GM18505 (cell line): ENCODE measurements around the gene EME2.
"Not testable (repeated sequence)": the region's sequence is repeated elsewhere in the genome, so short reads cannot be mapped to it uniquely, and the experiment has no call there.

ENCODE experiments used
- ATAC-seq: cut with Tn5 transposase; IDR thresholded peaks from one replicate; pipeline ENCODE4 v1.9.1; 2021; ENCODE audit not compliant: unreplicated experiment
- POLR2A ChIP-seq: IDR thresholded peaks from 4 replicates; pipeline ENCODE4 v1.6.1; 2011; ENCODE audit warnings: borderline replicate concordance; ENCODE audit not compliant: insufficient read depth, insufficient read length; ENCODE audit errors: extremely low read depth

EME2 gene, protein sequence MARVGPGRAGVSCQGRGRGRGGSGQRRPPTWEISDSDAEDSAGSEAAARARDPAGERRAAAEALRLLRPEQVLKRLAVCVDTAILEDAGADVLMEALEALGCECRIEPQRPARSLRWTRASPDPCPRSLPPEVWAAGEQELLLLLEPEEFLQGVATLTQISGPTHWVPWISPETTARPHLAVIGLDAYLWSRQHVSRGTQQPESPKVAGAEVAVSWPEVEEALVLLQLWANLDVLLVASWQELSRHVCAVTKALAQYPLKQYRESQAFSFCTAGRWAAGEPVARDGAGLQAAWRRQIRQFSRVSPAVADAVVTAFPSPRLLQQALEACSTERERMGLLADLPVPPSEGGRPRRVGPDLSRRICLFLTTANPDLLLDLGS

GRCh38 chr16:1772362-1772907, at the start of gene EME2:
Gene EME2 (plus strand): TSS chr16:1772810. CDS start chr16:1773228, 418 bp downstream.
- TF ChIP-seq POLR2A, result no peak
- ATAC-seq, result peak; percentile 5

DNA sequence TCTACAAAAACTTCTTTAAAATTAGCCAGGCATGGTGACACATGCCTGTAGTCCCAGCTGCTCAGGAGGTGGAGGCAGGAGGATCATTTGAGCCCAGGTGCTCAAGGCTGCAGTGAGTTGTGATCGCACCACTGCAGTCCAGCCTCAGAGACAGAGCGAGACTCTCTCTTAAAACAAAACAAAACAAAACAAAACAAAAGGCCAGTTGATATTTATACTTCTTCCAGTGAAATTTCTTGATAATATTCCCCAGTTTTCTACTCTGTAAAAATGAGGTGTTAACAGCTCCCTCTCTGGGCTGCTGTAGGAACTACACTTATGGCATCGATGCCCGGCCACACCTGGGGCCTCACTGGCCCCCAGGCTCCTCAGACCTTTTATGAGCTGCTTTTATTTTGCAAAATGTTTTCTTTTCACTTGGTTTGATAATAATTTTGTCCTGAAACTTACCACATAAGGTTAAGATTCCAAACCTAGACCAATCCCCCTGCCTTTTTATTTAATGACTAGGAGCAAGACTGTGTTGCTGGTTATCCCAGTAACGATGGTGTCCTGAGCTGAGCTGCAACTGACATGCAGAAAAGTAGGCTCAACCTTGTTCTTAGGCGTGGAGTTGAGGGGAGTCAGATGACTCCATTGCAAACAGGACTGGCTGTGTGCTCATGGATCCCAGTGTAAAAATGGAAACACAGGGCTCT, 49.0 kb upstream of the EME2 start:
- TF ChIP-seq POLR2A, result no peak
- ATAC-seq, result no peak

- no peak for TF ChIP-seq POLR2A
- no peak for ATAC-seq
These were observed 48.1 kb upstream of the EME2 start for GRCh38 chr16:1724491-1724890.

GRCh38 chr16:1726661-1727502, 45.7 kb upstream of the EME2 start:
- ATAC-seq, result no peak
- no peak for TF ChIP-seq POLR2A

DNA sequence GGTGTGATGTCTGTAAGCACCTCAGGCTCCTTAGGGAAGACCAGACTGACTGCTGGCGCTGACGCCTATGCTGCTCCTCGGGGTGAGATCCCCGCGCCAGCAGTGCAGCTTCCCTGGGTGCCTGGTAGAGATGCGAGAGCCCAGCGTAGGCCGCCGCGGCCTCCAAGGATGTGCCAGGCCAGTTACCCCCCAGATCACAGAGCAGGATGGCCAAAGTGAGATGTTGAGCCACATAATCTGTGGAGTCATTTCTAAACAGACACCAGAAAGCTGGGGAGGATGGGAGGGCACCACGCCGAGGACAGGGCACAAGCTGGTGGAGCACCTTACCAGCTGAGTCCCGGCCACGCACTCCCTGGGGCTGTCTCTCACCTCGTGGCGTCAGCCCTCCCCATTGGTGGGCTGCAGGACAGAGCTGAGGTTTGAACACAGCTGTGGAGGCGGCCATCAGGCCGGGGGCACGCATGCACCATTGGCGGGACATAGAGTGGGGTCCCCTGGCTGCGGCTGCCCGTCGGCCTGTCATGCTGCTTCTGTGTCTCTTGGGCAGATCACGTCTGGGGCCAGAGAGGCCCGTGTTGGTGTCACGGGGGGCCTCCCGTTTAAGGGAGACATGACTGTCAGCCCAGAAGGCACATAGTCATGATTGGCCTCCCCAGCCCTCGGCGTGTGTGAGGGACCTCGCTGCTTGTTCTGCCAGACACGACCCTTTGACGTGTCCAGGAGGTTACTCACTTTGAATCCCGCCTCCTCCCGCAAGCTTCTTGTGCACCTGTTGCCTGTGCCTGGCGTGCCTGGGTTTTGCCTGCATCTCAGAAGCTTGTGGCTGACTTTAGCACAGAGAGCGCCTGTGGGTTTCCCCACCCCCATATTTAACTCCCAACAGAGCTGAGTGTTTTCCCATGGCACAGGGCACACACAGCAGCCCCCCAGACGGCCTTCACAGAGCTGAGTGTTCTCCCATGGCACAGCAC, 44.7 kb upstream of the EME2 start:
- ATAC-seq, result no peak
- TF ChIP-seq POLR2A, result no peak

DNA sequence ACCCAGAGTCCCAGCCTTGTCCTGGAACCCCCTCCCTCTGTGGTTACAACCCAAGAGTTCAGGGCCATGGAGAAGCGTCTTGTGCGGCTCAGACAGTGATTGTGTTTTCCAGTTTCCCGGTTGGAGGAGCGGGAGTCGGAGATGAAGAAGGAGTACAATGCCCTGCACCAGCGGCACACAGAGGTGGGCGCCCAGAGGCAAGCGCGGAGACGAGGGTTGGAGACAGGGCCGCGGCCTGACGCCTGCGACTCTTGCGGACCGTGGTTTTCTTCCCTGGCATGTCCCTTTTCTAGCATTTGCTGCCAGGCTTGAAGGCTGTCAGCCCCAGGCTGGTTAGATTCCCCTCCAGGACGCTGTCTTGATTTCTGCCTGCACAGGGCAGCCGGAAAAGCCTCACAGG, 43.6 kb upstream of the EME2 start:
- no peak for ATAC-seq
- TF ChIP-seq POLR2A, result no peak

GRCh38 chr16:1729445-1729844, 43.2 kb upstream of the EME2 start:
- TF ChIP-seq POLR2A, result no peak
- no peak for ATAC-seq

GRCh38 chr16:1731073-1731472, 41.5 kb upstream of the EME2 start:
- no peak for TF ChIP-seq POLR2A
- ATAC-seq, result no peak

DNA sequence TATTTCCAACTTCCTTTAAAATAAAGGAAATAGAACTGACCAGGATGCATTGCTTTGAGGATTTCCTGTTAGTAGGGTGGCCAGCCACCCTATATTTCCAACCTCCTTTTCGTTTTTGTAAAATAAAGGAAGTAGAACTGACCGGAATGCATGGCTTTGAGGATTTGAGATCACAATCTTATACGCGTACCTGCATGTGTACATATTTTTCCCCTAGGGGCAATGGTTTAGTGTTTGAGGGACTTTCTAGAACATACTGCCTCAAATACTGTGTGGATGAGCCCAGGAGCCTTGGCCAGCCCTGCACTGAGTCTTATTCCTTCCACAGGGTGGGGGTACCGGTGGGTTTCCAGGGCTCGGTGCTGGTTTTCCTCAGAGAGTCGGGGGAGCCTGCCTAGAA, 41.0 kb upstream of the EME2 start:
- no peak for ATAC-seq
- TF ChIP-seq POLR2A, result no peak

DNA sequence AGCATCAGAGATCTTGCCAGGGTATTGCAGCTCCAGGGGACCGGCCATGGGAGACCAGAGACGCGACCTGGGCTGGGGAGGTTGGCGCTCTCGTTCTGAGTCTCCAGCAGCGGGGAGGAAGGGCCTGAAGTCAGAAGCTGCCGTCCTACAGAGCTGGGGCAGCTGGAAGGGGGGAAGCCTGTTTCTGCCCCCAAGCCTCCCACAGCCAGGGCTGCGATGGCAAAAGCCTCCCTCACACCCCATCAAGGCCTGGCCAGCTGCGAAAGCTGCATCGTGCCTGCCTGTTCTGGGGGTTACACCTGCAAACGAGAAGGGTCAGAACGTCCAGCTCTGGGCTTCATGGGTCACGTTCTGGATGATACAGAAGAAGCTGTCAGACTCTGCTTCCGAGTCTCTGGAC, 40.5 kb upstream of the EME2 start:
- TF ChIP-seq POLR2A, result no peak
- ATAC-seq, result no peak

- not testable (repeated sequence) for ATAC-seq
These were observed 40.0 kb upstream of the EME2 start for GRCh38 chr16:1732551-1732987.

GRCh38 chr16:1734123-1734522, 38.5 kb upstream of the EME2 start:
- no peak for TF ChIP-seq POLR2A
- ATAC-seq, result no peak
